ENCODE measurements around the gene LRRC14B. TPM values are rescaled to one million over a fixed set of nuclear protein-coding genes. Genes with fewer than 3 reads are reported as not detected.
A peak's percentile ranks its signal among the peaks of the same experiment; 100 is the strongest.

Gene LRRC14B
- total RNA-seq, 4 donors from 2014 or later, result not detected

- H3K4me3 ChIP-seq, result no peak overlapping the region
- H3K4me1 ChIP-seq, result no peaks in the 10 kb centered on the region
- no peaks in the 10 kb centered on the region for H3K9me3 ChIP-seq
- H3K27me3 ChIP-seq, result peaks cover 25% of the 10 kb centered on the region
- WGBS, 2 donors (ENCODE audit: low coverage in 1 of 2), result 100% methylated on average over 1 to 5 of the region's 12 CpGs
- no peak for TF ChIP-seq CTCF (IDR thresholded peaks at IDR 0.05)
- TF ChIP-seq POLR2AphosphoS5 (IDR thresholded peaks at IDR 0.05), result no peak
- no peak for TF ChIP-seq EP300 (IDR thresholded peaks at IDR 0.05)
- no peak for TF ChIP-seq POLR2A (IDR thresholded peaks at IDR 0.05)
- H3K27ac ChIP-seq, result no peak overlapping the region
- no peak for ATAC-seq
- H3K36me3 ChIP-seq, result no peaks in the 10 kb centered on the region
These were observed 9.2 kb upstream of the LRRC14B start for GRCh38 chr5:182126-182525.

GRCh38 chr5:184471-184870, 6.8 kb upstream of the LRRC14B start:
- WGBS, 2 donors (ENCODE audit: low coverage in 1 of 2), result 42 to 53% methylated on average over 5 to 7 of the region's 7 CpGs
- Histone ChIP-seq H3K9me3 (no peaks in the 10 kb centered on the region), H3K27me3 (peaks cover 30% of the 10 kb centered on the region), H3K4me3 (no peak overlapping the region), H3K27ac (peak overlapping the region in 1 of 4 donors; percentile 25), H3K36me3 (no peaks in the 10 kb centered on the region), H3K4me1 (peaks cover 0 to 18% (median 0%) of the 10 kb centered on the region in 3 donors)
- no peak for ATAC-seq
- TF ChIP-seq POLR2AphosphoS5 (IDR thresholded peaks at IDR 0.05) (no peak), CTCF (IDR thresholded peaks at IDR 0.05) (no peak), EP300 (IDR thresholded peaks at IDR 0.05) (no peak), POLR2A (IDR thresholded peaks at IDR 0.05) (no peak)

- peaks cover 0 to 20% (median 0%) of the 10 kb centered on the region in 3 donors for H3K4me1 ChIP-seq
- TF ChIP-seq POLR2A (IDR thresholded peaks at IDR 0.05) (no peak), EP300 (IDR thresholded peaks at IDR 0.05) (no peak), CTCF (IDR thresholded peaks at IDR 0.05) (no peak), POLR2AphosphoS5 (IDR thresholded peaks at IDR 0.05) (no peak)
- peaks cover 27% of the 10 kb centered on the region for H3K27me3 ChIP-seq
- H3K27ac ChIP-seq, result peak overlapping the region in 1 of 4 donors; percentile 25
- H3K4me3 ChIP-seq, result no peak overlapping the region
- H3K36me3 ChIP-seq, result no peaks in the 10 kb centered on the region
- no peak for ATAC-seq
- no peaks in the 10 kb centered on the region for H3K9me3 ChIP-seq
- 55 to 66% methylated on average over 8 to 10 of the region's 21 CpGs for WGBS, 2 donors (ENCODE audit: low coverage in 1 of 2)
These were observed 5.9 kb upstream of the LRRC14B start for GRCh38 chr5:185095-186070.

- WGBS, 2 donors (ENCODE audit: low coverage in 1 of 2), result 88 to 92% methylated on average over 2 to 3 of the region's 28 CpGs
- no peak overlapping the region for H3K4me3 ChIP-seq
- no peak overlapping the region for H3K27ac ChIP-seq
- peaks cover 22% of the 10 kb centered on the region for H3K27me3 ChIP-seq
- no peak for ATAC-seq
- H3K9me3 ChIP-seq, result no peaks in the 10 kb centered on the region
- TF ChIP-seq CTCF (IDR thresholded peaks at IDR 0.05) (no peak), POLR2A (IDR thresholded peaks at IDR 0.05) (no peak), EP300 (IDR thresholded peaks at IDR 0.05) (no peak), POLR2AphosphoS5 (IDR thresholded peaks at IDR 0.05) (no peak)
- H3K4me1 ChIP-seq, result peaks cover 0 to 30% (median under 1%) of the 10 kb centered on the region in 3 donors
- H3K36me3 ChIP-seq, result no peaks in the 10 kb centered on the region
These were observed 4.9 kb upstream of the LRRC14B start for GRCh38 chr5:186091-187041.

Measured in gastroesophageal sphincter (tissue), 4 donors.